Left renal pelvis (tissue), 4 donors: ENCODE measurements around the gene AIRE. TPM values are rescaled to one million over a fixed set of nuclear protein-coding genes. Genes with fewer than 3 reads are reported as not detected.

Experiments
- DNase-seq, 4 donors: peaks; one replicate each; pipeline ENCODE4 v3.0.0-alpha.2; 2013; ENCODE audit warnings: low read depth in 4 of 4, low spot score in 3 of 4
- polyA plus RNA-seq, 4 donors: library from polyadenylated mRNA; unstranded; fragments of 120-200 nt; gene quantifications; one replicate each; pipeline ENCODE4 v1.2.1, GENCODE V29; 2013; ENCODE audit not compliant: insufficient read length in 4 of 4

The AIRE gene
- polyA plus RNA-seq, 4 donors: 0.03 to 0.55 (median 0.34) TPM

GRCh38 chr21:44303490-44303981, 17.9 kb downstream of the AIRE start:
- no peak for DNase-seq

- DNase-seq: no peak
These were observed 18.4 kb downstream of the AIRE start for GRCh38 chr21:44304011-44304616.

- DNase-seq: peak in 1 of 4 donors; percentile 57
These were observed 19.2 kb downstream of the AIRE start for GRCh38 chr21:44304877-44305293.

- DNase-seq: no peak
These were observed 20.0 kb downstream of the AIRE start for GRCh38 chr21:44305691-44306090.

- no peak for DNase-seq
These were observed 21.4 kb downstream of the AIRE start for GRCh38 chr21:44306936-44307704.

- DNase-seq: no peak
These were observed 25.2 kb downstream of the AIRE start for GRCh38 chr21:44310628-44311507.

GRCh38 chr21:44312089-44312488, 26.4 kb downstream of the AIRE start:
- DNase-seq: no peak

GRCh38 chr21:44312716-44313115, 27.0 kb downstream of the AIRE start:
- no peak for DNase-seq

GRCh38 chr21:44313451-44313850, 27.8 kb downstream of the AIRE start:
- no peak for DNase-seq

GRCh38 chr21:44314128-44314527, 28.5 kb downstream of the AIRE start:
- DNase-seq: no peak

GRCh38 chr21:44314561-44314960, 28.9 kb downstream of the AIRE start:
- no peak for DNase-seq

GRCh38 chr21:44315691-44316203, 30.1 kb downstream of the AIRE start:
- DNase-seq: no peak

GRCh38 chr21:44316277-44316900, 30.7 kb downstream of the AIRE start:
- no peak for DNase-seq

GRCh38 chr21:44317241-44317782, 31.6 kb downstream of the AIRE start:
- no peak for DNase-seq

GRCh38 chr21:44317871-44318270, 32.2 kb downstream of the AIRE start:
- no peak for DNase-seq

GRCh38 chr21:44318489-44319285, 33.0 kb downstream of the AIRE start:
- no peak for DNase-seq

GRCh38 chr21:44319407-44320065, 33.9 kb downstream of the AIRE start:
- DNase-seq: no peak

GRCh38 chr21:44320847-44321246, 35.2 kb downstream of the AIRE start:
- DNase-seq: no peak
